Measurements from ENCODE around the gene GUK1. TPM values are rescaled to one million over a fixed set of nuclear protein-coding genes. Genes with fewer than 3 reads are reported as not detected.

GUK1 gene
- total RNA-seq, 1 experiment from 2014 or later, result 996 TPM

DNA sequence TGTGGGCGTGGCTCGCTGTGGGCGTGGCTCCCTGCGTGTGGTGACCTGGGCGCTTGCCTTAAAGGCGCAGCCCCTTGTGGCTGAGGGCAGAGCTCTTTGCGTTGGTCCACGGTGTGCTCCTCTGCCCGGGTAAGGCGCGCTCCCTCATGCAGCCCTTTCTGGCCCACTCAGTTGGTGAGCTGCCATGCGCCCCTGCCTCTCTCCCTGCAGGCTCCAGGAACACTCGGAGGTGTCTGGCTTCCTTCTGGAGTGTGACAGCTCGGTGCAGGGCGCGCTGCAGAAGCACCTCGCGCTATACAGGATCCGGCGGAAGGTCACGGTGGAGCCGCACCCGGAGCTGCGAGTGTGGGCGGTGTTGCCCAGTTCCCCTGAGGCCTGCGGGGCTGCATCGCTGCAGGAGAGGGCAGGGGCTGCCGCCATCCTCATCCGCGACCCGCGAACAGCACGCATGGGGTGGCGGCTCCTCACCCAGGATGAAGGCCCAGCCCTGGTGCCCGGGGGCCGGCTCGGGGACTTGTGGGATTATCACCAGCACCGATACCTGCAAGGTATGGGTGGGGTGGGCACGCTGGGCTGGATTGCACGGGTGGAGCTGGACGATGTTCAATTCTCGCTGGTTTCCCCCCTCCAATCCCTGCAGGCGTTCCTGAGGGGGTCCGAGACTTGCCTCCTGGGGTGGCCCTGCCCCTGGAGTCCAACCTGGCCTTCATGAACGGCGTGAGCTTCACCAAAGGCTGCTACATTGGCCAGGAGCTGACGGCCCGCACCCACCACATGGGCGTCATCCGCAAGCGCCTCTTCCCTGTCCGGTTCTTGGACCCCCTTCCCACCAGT lies 34.6 kb downstream of the GUK1 start:
- H3K27ac ChIP-seq (ENCODE audit: low read length), result no peak overlapping the region
- no peak overlapping the region for H3K9ac ChIP-seq (ENCODE audit: low read length)
- intact Hi-C loops (cut with micrococcal nuclease), result no loop called here
- no peak overlapping the region for H3K4me3 ChIP-seq (ENCODE audit: low read length)
- TF ChIP-seq EZH2phosphoT487 (IDR thresholded peaks at IDR 0.05; ENCODE audit: borderline replicate concordance, low read length), result no peak
- TF ChIP-seq EZH2 (IDR thresholded peaks at IDR 0.05; ENCODE audit: low read length, unreplicated experiment), result no peak
- TF ChIP-seq, protein P1, sequence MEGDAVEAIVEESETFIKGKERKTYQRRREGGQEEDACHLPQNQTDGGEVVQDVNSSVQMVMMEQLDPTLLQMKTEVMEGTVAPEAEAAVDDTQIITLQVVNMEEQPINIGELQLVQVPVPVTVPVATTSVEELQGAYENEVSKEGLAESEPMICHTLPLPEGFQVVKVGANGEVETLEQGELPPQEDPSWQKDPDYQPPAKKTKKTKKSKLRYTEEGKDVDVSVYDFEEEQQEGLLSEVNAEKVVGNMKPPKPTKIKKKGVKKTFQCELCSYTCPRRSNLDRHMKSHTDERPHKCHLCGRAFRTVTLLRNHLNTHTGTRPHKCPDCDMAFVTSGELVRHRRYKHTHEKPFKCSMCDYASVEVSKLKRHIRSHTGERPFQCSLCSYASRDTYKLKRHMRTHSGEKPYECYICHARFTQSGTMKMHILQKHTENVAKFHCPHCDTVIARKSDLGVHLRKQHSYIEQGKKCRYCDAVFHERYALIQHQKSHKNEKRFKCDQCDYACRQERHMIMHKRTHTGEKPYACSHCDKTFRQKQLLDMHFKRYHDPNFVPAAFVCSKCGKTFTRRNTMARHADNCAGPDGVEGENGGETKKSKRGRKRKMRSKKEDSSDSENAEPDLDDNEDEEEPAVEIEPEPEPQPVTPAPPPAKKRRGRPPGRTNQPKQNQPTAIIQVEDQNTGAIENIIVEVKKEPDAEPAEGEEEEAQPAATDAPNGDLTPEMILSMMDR (conservative IDR thresholded peaks at IDR 0.05; ENCODE audit: low read depth, low read length), result no peak
- H3F3A ChIP-seq (ENCODE audit: low read length, unreplicated experiment), result no peaks in the 10 kb centered on the region
- peak; percentile 58 for ATAC-seq
- H2AFZ ChIP-seq (ENCODE audit: low read length), result no peak overlapping the region
- H3K27me3 ChIP-seq (ENCODE audit: low read length), result no peaks in the 10 kb centered on the region
- 0 out of 2 replicates have a peak, but pooled peaks cover 8% of the 10 kb centered on the region for H3K79me2 ChIP-seq (ENCODE audit: low read length)
- ChIA-PET POLR2A (ENCODE audit: unreplicated experiment) (interaction anchor here (0.8 kb wide), 1 partner anchor 9 kb away, joined by 11 read pairs; the partner anchor contains the start of gene IBA57), CTCF (interaction anchor here (1.7 kb wide), 1 partner anchor 44 kb away, joined by 3 read pairs; no protein-coding TSS in a partner anchor)
- H3K9me2 ChIP-seq (replicated peaks; ENCODE audit: low read length), result no peaks in the 10 kb centered on the region
- no peak overlapping the region for H3K4me2 ChIP-seq (ENCODE audit: low read length)
- peaks cover 4% of the 10 kb centered on the region; the same call in 1 of the 2 replicates for H4K20me1 ChIP-seq (ENCODE audit: low read length)
- no TSS peak for BruUV-seq (replicated peaks)
- H3K4me1 ChIP-seq (ENCODE audit: insufficient read depth, low read length), result peaks cover 7% of the 10 kb centered on the region
- DNase-seq, result peak; percentile 51
- H3K9me3 ChIP-seq (ENCODE audit: low read length), result no peaks in the 10 kb centered on the region
- H3K36me3 ChIP-seq (ENCODE audit: low read depth, low read length), result no peaks in the 10 kb centered on the region

DNA sequence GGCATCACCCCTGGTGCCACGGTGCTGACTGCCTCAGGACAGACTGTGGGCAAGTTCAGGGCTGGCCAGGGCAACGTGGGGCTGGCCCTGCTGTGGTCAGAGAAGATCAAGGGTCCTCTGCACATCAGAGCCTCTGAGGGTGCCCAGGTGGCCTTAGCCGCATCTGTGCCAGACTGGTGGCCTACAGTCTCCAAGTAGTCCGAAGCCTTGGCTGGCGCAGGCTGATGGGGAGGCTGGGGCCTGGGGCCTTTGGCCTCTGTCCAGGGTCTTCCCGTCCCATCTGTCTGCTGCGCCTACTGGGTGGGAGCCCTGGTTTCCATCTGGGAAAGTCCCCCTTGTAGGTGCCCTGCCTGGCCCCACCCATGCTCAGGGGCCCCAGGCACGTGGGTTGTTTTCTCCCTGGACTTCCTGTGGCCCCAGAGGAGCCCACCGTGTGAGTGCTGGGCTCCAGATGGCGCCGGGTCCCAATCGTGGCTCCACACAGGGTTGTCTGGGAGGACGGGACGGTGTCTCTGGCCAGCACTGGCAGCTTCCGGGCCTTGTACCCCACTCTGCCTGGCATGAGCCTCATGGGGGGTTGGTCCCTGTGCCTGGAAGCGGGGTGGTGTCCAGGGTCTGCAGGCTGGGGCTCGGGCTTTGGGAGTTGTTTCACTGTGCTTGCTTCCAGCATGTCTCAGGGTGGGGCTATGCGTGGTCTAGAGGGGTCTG lies 35.4 kb downstream of the GUK1 start:
- no peak for ATAC-seq
- H3K79me2 ChIP-seq (ENCODE audit: low read length), result 0 out of 2 replicates have a peak, but pooled peaks cover 8% of the 10 kb centered on the region
- no TSS peak for BruUV-seq (replicated peaks)

More for the DNA sequence above, 35.4 kb downstream of the GUK1 start:
- no peaks in the 10 kb centered on the region for H3K9me2 ChIP-seq (replicated peaks; ENCODE audit: low read length)
- H3K4me1 ChIP-seq (ENCODE audit: insufficient read depth, low read length), result peaks cover 7% of the 10 kb centered on the region
- no peak overlapping the region for H3K9ac ChIP-seq (ENCODE audit: low read length)
- TF ChIP-seq EZH2 (IDR thresholded peaks at IDR 0.05; ENCODE audit: low read length, unreplicated experiment) (no peak), EZH2phosphoT487 (IDR thresholded peaks at IDR 0.05; ENCODE audit: borderline replicate concordance, low read length) (no peak)
- TF ChIP-seq, protein P1 (conservative IDR thresholded peaks at IDR 0.05; ENCODE audit: low read depth, low read length), result no peak
- ChIA-PET CTCF (no interaction called here), POLR2A (ENCODE audit: unreplicated experiment) (no interaction called here)
- H4K20me1 ChIP-seq (ENCODE audit: low read length), result peaks cover 4% of the 10 kb centered on the region; the same call in 1 of the 2 replicates
- intact Hi-C loops (cut with micrococcal nuclease), result no loop called here
- no peaks in the 10 kb centered on the region for H3K36me3 ChIP-seq (ENCODE audit: low read depth, low read length)
- H3K27me3 ChIP-seq (ENCODE audit: low read length), result no peaks in the 10 kb centered on the region
- no peaks in the 10 kb centered on the region for H3F3A ChIP-seq (ENCODE audit: low read length, unreplicated experiment)
- no peak overlapping the region for H3K27ac ChIP-seq (ENCODE audit: low read length)
- no peak overlapping the region for H3K4me2 ChIP-seq (ENCODE audit: low read length)
- no peak overlapping the region for H2AFZ ChIP-seq (ENCODE audit: low read length)
- no peaks in the 10 kb centered on the region for H3K9me3 ChIP-seq (ENCODE audit: low read length)
- DNase-seq, result no peak
- no peak overlapping the region for H3K4me3 ChIP-seq (ENCODE audit: low read length)

All from PC-3 (cell line).